Measurements from ENCODE around the gene FAM219B.
"Not testable (repeated sequence)": the region's sequence is repeated elsewhere in the genome, so short reads cannot be mapped to it uniquely, and the experiment has no call there.

Gene FAM219B

GRCh38 chr15:74913799-74914198, 7.1 kb upstream of the FAM219B start:
- not testable (repeated sequence) for H3K4me1 Mint-ChIP-seq, H3K9me3 Mint-ChIP-seq, H3K27me3 Mint-ChIP-seq, H3K4me3 Mint-ChIP-seq, H3K27ac Mint-ChIP-seq, ATAC-seq, DNase-seq
- peaks cover 38% of the 10 kb centered on the region for H3K36me3 Mint-ChIP-seq (ENCODE audit: low read depth)

GRCh38 chr15:74913041-74913440, 6.4 kb upstream of the FAM219B start:
- DNase-seq (no peak), ATAC-seq (no peak)
- H3K27me3 Mint-ChIP-seq = no peaks in the 10 kb centered on the region
- no peak overlapping the region for H3K4me3 Mint-ChIP-seq
- H3K27ac Mint-ChIP-seq = no peak overlapping the region
- no peaks in the 10 kb centered on the region for H3K9me3 Mint-ChIP-seq
- H3K4me1 Mint-ChIP-seq = no peaks in the 10 kb centered on the region
- peaks cover 36% of the 10 kb centered on the region for H3K36me3 Mint-ChIP-seq (ENCODE audit: low read depth)

GRCh38 chr15:74908635-74909034, 2.0 kb upstream of the FAM219B start:
- Mint-ChIP-seq H3K4me1 (peaks cover 26% of the 10 kb centered on the region), H3K4me3 (no peak overlapping the region), H3K27ac (no peak overlapping the region), H3K27me3 (no peaks in the 10 kb centered on the region), H3K36me3 (ENCODE audit: low read depth) (peaks cover 28% of the 10 kb centered on the region), H3K9me3 (no peaks in the 10 kb centered on the region)
- DNase-seq (no peak), ATAC-seq (no peak)

GRCh38 chr15:74907163-74907870, 666 bp upstream of the FAM219B start:
- H3K27ac Mint-ChIP-seq = peak overlapping the region; percentile 94
- peak; percentile 50 for ATAC-seq
- no peak for DNase-seq
- peak overlapping the region; percentile 94 for H3K4me3 Mint-ChIP-seq
- peaks cover 27% of the 10 kb centered on the region for H3K36me3 Mint-ChIP-seq (ENCODE audit: low read depth)
- H3K27me3 Mint-ChIP-seq = no peaks in the 10 kb centered on the region
- H3K4me1 Mint-ChIP-seq = peaks cover 31% of the 10 kb centered on the region
- H3K9me3 Mint-ChIP-seq = no peaks in the 10 kb centered on the region

GRCh38 chr15:74906067-74906449, 593 bp downstream of the FAM219B start:
- ATAC-seq = peak; percentile 35
- H3K36me3 Mint-ChIP-seq (ENCODE audit: low read depth) = peaks cover 31% of the 10 kb centered on the region

GRCh38 chr15:74904190-74904805, 2.4 kb downstream of the FAM219B start:
- Mint-ChIP-seq H3K27me3 (no peaks in the 10 kb centered on the region), H3K36me3 (ENCODE audit: low read depth) (peaks cover 40% of the 10 kb centered on the region), H3K4me3 (peak overlapping the region; percentile 5), H3K27ac (no peak overlapping the region), H3K4me1 (peaks cover 41% of the 10 kb centered on the region), H3K9me3 (no peaks in the 10 kb centered on the region)
- no peak for ATAC-seq
- DNase-seq = no peak

More at GRCh38 chr15:74906067-74906449, 593 bp downstream of the FAM219B start:
- no peaks in the 10 kb centered on the region for H3K9me3 Mint-ChIP-seq
- H3K27ac Mint-ChIP-seq = peak overlapping the region; percentile 68
- H3K27me3 Mint-ChIP-seq = no peaks in the 10 kb centered on the region
- peak; percentile 41 for DNase-seq
- H3K4me3 Mint-ChIP-seq = peak overlapping the region; percentile 94
- H3K4me1 Mint-ChIP-seq = peaks cover 39% of the 10 kb centered on the region

- H3K36me3 Mint-ChIP-seq (ENCODE audit: low read depth) = peaks cover 37% of the 10 kb centered on the region
- H3K9me3 Mint-ChIP-seq = no peaks in the 10 kb centered on the region
- no peaks in the 10 kb centered on the region for H3K27me3 Mint-ChIP-seq
- no peak for DNase-seq
- ATAC-seq = no peak
- H3K4me3 Mint-ChIP-seq = no peak overlapping the region
- no peak overlapping the region for H3K27ac Mint-ChIP-seq
- H3K4me1 Mint-ChIP-seq = peaks cover 41% of the 10 kb centered on the region
These were observed 3.0 kb downstream of the FAM219B start for GRCh38 chr15:74903676-74904075.

GRCh38 chr15:74902295-74903075, 4.2 kb downstream of the FAM219B start:
- peaks cover 37% of the 10 kb centered on the region for H3K4me1 Mint-ChIP-seq
- DNase-seq (no peak), ATAC-seq (no peak)
- peaks cover 34% of the 10 kb centered on the region for H3K36me3 Mint-ChIP-seq (ENCODE audit: low read depth)
- H3K4me3 Mint-ChIP-seq = no peak overlapping the region
- H3K27me3 Mint-ChIP-seq = no peaks in the 10 kb centered on the region
- no peak overlapping the region for H3K27ac Mint-ChIP-seq
- no peaks in the 10 kb centered on the region for H3K9me3 Mint-ChIP-seq

- H3K9me3 Mint-ChIP-seq = no peaks in the 10 kb centered on the region
- H3K4me1 Mint-ChIP-seq = peaks cover 29% of the 10 kb centered on the region
- no peak overlapping the region for H3K4me3 Mint-ChIP-seq
- no peak overlapping the region for H3K27ac Mint-ChIP-seq
- H3K36me3 Mint-ChIP-seq (ENCODE audit: low read depth) = peaks cover 33% of the 10 kb centered on the region
- no peaks in the 10 kb centered on the region for H3K27me3 Mint-ChIP-seq
- DNase-seq = peak; percentile 65
- peak; percentile 21 for ATAC-seq
These were observed 5.0 kb downstream of the FAM219B start for GRCh38 chr15:74901612-74902063.

- H3K4me1 Mint-ChIP-seq = peaks cover 28% of the 10 kb centered on the region
- H3K27me3 Mint-ChIP-seq = no peaks in the 10 kb centered on the region
- H3K9me3 Mint-ChIP-seq = no peaks in the 10 kb centered on the region
- H3K36me3 Mint-ChIP-seq (ENCODE audit: low read depth) = peaks cover 35% of the 10 kb centered on the region
- ATAC-seq = no peak
- no peak overlapping the region for H3K27ac Mint-ChIP-seq
- no peak overlapping the region for H3K4me3 Mint-ChIP-seq
- no peak for DNase-seq
These were observed 9.3 kb downstream of the FAM219B start for GRCh38 chr15:74897300-74897701.

GRCh38 chr15:74896316-74896715, 10.3 kb downstream of the FAM219B start:
- no peak overlapping the region for H3K27ac Mint-ChIP-seq
- H3K4me3 Mint-ChIP-seq = no peak overlapping the region
- peaks cover 36% of the 10 kb centered on the region for H3K36me3 Mint-ChIP-seq (ENCODE audit: low read depth)
- no peak for DNase-seq
- no peaks in the 10 kb centered on the region for H3K27me3 Mint-ChIP-seq
- no peaks in the 10 kb centered on the region for H3K9me3 Mint-ChIP-seq
- ATAC-seq = no peak
- H3K4me1 Mint-ChIP-seq = peaks cover 31% of the 10 kb centered on the region

GRCh38 chr15:74895830-74896229, 10.8 kb downstream of the FAM219B start:
- Mint-ChIP-seq H3K27me3 (no peaks in the 10 kb centered on the region), H3K36me3 (ENCODE audit: low read depth) (peaks cover 35% of the 10 kb centered on the region), H3K9me3 (no peaks in the 10 kb centered on the region), H3K4me1 (peaks cover 36% of the 10 kb centered on the region), H3K4me3 (no peak overlapping the region), H3K27ac (no peak overlapping the region)
- ATAC-seq (no peak), DNase-seq (no peak)

GRCh38 chr15:74894383-74894782, 12.3 kb downstream of the FAM219B start:
- H3K4me3 Mint-ChIP-seq, DNase-seq, ATAC-seq, H3K9me3 Mint-ChIP-seq, H3K27me3 Mint-ChIP-seq, H3K27ac Mint-ChIP-seq: not testable (repeated sequence)
- H3K4me1 Mint-ChIP-seq = peaks cover 46% of the 10 kb centered on the region
- H3K36me3 Mint-ChIP-seq (ENCODE audit: low read depth) = peaks cover 28% of the 10 kb centered on the region

GRCh38 chr15:74893627-74894026, 13.0 kb downstream of the FAM219B start:
- Mint-ChIP-seq H3K9me3 (no peaks in the 10 kb centered on the region), H3K36me3 (ENCODE audit: low read depth) (peaks cover 26% of the 10 kb centered on the region), H3K27me3 (no peaks in the 10 kb centered on the region), H3K4me1 (peaks cover 53% of the 10 kb centered on the region), H3K27ac (peak overlapping the region; percentile 55), H3K4me3 (no peak overlapping the region)
- ATAC-seq (no peak), DNase-seq (no peak)

- ATAC-seq = no peak
- Mint-ChIP-seq H3K4me1 (peaks cover 54% of the 10 kb centered on the region), H3K36me3 (ENCODE audit: low read depth) (peaks cover 26% of the 10 kb centered on the region), H3K4me3 (no peak overlapping the region), H3K27me3 (no peaks in the 10 kb centered on the region), H3K27ac (peak overlapping the region; percentile 55), H3K9me3 (no peaks in the 10 kb centered on the region)
- no peak for DNase-seq
These were observed 13.7 kb downstream of the FAM219B start for GRCh38 chr15:74892931-74893330.
